HG03342 (cell line): ENCODE measurements around the gene GRM7.

Experiments
- ATAC-seq: cut with Tn5 transposase; IDR thresholded peaks from one replicate; pipeline ENCODE4 v1.9.1; 2021; ENCODE audit warnings: mild to moderate bottlenecking, moderate library complexity; ENCODE audit not compliant: unreplicated experiment

Gene GRM7

DNA sequence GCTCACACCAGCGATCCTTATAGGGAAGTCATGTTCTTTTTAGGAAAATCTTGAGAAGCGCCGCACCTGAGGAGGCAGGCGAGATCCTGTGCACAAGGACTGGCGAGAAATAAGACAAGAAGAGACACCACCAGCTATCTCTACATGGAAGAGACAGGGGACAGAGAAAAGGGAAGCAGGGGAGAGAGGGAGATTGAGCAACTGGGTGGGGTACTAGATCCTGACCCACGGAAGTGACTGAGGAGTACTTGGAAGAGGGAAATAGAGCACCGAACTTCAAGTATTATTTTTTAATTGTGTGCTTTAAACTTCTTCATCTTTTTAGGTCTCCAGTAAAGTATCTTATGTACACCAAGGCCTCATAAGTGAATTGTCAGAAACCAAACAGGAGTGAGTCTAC lies 898.7 kb downstream of the GRM7 start:
- no peak for ATAC-seq

DNA sequence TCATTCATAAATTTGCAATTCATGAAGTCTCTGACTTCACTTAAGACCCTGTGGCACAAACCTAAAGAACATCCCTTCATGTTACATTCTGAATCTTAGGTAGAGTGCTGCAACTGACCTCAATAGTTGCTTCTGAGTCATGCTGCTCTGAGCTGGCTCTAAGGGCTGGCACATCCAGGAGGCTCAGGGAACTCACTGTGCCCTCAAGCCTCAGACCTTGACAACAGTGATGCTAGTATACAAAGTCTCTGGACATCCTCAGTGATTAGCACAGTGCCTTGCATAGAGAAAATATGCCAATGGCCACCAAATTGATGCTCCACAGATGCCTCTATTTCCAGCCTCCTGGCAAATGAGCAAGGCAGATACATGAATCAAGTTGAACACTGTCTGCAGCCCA lies 899.8 kb downstream of the GRM7 start:
- ATAC-seq: no peak

DNA sequence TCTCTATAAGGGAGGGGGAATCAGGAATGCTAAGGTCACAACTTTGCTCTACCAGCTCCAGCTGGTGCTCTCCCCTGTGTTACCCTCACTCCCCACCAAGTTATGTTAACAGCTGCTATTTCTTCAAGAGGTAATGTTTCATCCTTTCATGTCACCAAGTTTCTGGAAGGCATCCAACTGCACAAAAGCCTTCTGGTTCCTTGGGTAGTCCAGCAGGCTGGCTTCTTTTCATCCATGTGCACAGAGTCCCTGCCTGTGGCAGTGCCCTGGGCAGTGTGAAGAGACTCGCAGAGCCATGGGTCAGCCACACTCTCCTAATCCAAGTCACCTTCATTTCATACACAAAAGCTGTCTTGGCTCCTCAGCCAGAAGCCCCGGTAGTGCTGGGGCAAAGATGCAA lies 903.2 kb downstream of the GRM7 start:
- no peak for ATAC-seq

DNA sequence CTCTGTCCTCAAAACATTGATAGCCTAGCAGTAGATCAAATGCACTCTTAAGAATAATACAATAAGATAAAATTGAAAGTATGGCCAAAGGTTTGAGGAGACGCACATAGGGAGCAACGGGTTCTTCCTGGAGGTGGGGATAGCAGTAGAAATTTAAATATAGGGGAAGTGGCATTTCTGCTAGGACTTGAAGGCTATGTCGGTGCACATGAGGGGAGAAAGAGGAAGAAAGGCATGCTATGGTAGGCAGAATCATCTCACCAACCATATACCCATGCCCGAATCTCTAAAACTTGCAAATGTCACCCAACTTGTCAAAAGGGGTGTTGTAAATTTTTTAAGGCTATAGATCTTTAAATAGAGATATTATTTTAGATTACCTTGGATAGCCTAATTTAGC lies 905.6 kb downstream of the GRM7 start:
- ATAC-seq: no peak

DNA sequence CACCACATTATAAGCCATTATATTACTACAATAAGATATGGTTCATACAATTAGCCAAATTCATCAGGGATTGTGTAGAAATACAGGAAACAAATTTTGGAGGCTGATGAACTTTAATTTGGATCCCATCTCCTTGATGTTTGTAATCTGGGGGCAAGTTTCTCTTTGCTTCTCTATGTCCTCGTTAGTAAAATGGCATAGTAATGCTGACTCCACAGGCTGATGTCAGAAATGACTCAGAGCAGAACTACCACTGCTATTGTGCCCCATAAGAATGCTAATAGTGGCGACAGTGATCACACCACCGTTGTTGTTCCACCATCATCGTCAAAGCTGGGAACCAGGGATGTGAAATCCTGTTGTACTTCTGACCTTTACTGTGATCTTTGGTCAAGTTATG lies 918.4 kb downstream of the GRM7 start:
- no peak for ATAC-seq

DNA sequence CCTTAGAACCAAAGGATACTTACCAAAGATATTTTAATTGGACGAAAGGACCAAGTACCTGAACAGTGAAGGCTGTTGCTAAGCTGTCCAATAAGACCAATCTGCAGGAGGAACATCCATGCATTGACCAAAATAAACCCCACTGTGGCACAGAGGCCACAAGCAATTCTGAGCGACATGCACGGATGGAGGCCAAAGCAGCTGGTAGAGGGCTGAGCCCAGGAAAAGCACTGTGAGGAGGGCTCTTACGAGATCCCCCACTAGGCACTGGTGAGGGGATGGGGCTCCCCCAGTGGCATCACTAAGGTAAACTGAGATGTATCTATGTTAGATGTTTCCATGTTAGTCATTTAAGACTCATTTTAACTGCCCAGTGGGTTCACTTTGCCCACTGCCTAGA lies 920.5 kb downstream of the GRM7 start:
- ATAC-seq: no peak

DNA sequence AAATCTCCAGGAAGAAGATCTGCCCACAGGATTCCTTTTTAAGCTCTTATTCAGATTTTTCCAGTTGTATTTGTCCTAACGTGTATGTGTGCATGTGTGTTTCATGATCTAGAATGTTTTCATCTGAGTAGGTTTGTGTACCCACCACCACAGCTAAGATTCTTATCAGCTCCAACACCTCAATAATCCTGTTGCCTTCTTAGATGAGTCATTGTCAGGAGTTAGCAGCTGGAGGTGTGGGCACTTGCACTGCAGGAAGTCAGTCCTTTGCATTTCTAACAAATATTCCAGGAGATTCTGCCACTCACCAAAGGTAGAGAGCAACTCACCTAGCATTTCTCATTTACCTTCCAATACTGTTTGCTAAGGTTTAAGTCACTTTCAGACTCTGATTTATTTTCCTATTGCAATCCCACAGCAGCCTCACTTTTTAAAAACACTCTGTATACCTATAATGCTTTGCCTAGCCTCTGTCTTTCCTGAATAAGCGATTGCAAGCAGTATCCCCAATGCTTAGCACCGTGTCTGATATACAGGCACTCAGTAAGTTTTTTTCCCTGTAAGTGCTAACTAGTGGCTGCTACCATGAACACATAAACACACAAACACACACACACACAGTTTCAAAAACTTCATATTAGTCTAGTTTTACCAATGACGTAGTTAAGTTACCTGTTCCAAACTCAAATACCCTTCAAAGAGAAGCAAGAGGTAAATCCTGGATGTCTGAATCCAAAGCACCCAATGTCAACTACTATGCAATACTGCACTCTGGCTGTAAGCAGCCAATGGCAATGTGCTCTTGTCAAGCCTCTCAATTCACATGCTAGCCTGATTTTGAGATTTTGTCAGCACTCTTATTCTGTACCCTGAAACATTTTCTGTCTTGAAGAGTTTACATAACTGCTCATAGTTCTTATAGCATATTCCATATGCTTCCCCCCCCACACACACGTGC lies 927.2 kb downstream of the GRM7 start:
- ATAC-seq: no peak

DNA sequence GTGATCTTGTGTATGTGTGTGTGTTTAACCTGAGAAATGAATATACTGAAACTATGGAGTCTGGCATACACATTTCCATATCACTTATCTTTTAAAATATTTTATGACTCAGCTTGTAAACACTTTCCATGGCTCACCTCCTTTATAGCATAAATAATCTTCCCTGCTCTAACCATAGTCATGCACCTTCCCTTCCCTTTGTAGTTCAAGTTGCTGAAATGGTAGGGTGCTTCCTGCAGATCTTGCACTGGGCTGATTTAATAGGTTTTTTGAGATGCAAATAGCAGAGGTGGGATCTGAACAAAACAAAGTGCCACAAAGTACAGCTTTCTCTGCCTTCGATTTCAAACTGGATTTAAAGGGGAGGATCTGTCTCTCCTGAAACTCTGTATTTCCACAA lies 928.0 kb downstream of the GRM7 start:
- ATAC-seq: no peak

DNA sequence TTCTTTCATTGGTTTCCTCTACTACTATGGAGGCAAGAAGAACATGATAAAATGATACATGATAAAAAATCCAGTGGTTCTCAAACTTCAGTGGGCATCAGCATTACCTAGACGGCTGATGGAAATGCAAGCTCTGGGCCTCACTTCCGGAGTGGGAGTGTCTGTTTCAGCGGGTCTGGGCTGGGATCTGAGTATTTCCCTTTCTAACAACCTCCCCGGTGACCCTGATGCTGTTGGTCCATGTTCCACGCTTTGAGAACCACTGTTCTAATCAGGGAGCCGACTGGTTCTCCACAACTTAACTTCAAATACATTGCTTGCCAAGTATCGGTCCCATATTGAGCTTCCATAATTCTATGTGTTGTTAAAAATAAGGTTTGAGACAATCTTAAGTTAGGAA lies 928.4 kb downstream of the GRM7 start:
- no peak for ATAC-seq

DNA sequence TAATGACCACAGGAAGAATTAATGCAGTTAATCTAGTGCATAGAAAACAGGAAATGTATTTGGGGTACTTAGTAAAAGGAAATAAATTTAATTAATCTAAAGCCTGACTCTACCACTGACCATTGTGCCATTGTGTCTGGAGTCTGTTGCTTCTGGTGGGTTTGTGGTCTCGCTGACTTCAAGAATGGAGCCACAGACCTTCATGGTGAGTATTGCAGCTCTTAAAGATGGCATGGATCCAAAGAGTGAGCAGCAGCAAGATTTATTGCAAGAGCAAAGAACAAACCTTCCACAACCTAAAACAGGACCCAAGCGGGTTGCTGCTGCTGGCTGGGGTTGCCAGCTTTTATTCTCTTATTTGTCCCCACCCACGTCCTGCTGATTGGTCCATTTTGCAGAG lies 929.2 kb downstream of the GRM7 start:
- no peak for ATAC-seq
